ENCODE measurements around the gene CFAP410.

- TF ChIP-seq, protein P1, sequence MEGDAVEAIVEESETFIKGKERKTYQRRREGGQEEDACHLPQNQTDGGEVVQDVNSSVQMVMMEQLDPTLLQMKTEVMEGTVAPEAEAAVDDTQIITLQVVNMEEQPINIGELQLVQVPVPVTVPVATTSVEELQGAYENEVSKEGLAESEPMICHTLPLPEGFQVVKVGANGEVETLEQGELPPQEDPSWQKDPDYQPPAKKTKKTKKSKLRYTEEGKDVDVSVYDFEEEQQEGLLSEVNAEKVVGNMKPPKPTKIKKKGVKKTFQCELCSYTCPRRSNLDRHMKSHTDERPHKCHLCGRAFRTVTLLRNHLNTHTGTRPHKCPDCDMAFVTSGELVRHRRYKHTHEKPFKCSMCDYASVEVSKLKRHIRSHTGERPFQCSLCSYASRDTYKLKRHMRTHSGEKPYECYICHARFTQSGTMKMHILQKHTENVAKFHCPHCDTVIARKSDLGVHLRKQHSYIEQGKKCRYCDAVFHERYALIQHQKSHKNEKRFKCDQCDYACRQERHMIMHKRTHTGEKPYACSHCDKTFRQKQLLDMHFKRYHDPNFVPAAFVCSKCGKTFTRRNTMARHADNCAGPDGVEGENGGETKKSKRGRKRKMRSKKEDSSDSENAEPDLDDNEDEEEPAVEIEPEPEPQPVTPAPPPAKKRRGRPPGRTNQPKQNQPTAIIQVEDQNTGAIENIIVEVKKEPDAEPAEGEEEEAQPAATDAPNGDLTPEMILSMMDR (IDR thresholded peaks at IDR 0.05), result no peak
- no peak for TF ChIP-seq POLR2A (IDR thresholded peaks at IDR 0.05)
Observed at GRCh38 chr21:44330698-44331097, 8.5 kb downstream of the CFAP410 start.

Data from heart left ventricle (tissue), 13 donors.